Left kidney (tissue), 2 donors: ENCODE data around the gene PPP6R2. TPM values are rescaled to one million over a fixed set of nuclear protein-coding genes. Genes with fewer than 3 reads are reported as not detected.

Source experiments
- DNase-seq: peaks from one replicate; pipeline ENCODE4 v3.0.0-alpha.2; 2013
- polyA plus RNA-seq: library from polyadenylated mRNA; unstranded; fragments of 120-200 nt; gene quantifications from one replicate; pipeline ENCODE4 v1.2.1, GENCODE V29; 2013; ENCODE audit not compliant: insufficient read length

PPP6R2 gene
- polyA plus RNA-seq, 1 donor: 43.0 TPM

DNA sequence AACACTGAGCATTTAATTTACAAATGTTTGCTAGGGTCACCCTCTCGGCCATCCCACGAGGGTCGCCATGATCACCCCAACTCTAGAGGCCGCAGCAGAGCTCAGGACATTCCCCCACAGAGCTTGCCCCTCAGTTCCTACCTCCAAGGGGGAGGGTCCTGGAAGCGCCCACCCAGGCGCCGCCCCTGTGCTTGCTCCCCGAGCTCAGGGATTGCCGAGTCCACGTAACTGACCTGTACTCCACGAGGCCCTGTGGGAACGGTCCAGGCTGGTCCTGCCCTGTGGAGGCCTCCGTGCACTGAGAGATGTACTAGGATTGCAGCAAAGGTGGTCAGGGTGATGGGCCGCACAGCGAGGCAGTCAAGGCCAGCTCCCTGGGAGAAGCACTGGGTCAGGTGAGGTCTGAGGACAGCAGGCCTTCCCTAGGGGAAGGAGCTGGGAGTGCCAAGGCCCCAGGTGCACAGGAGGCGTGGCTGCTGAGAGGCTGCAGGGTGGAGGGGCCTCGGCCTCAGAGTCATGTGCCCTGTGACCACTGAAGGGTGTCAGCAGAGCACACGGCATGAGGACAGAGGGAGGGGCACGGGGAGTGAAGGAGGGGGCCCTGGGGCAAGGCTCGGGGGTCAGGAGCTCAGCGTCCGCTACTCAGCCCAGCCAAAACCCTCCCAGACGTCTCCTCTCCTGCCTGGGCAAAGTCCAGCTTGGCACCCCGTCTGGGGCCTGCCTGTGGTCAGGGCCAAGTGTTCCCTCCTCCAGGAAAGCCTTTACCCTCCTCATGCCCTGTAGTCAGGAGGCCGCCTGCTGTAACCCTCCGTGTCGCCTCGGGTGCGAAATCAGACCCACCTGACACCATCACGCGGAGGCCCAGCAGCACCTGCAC is 141.1 kb downstream of the PPP6R2 start:
- no peak for DNase-seq

DNA sequence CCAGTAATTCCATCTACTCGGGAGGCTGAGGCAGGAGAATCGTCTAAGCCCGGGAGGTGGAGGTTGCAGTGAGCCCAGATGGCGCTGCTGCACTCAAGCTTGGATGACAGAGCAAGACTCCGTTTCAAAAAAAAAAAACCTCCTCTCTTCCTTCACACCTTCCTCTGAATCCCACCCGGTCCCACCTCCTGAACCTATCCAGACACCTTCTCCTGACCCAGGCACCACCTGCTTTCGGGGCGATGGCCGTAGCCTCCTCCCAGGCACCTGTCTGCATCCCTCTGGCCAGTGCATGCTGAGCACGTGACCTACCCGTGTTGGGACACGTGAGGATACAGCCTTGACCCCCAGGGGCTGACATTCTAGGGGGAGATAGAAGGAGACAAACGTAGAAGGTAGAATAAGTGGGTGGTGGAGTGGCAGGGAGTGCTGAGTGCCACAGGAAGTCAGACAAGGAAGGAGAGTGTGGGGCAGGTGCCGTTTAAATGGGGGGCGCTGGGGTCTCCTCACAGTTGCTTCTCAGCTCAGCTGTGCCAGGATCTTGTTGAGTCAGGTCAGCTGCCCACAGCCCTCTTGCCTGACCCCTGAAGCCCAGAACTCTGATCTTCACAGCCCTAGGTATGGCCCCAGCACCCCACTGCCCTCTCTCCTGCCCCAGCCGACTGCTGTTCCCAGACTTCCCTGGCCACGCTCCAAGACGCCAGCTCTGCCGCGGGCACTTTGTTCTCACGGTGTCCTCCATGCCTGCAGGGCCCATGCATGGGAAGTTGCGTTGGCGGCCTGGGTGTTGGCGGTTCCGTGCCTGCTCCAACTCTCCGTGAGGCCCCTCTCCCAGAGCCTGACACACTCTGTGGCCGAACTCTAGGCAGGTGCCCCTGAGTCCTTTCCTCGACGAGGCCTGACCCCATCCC is 142.3 kb downstream of the PPP6R2 start:
- DNase-seq: no peak

DNA sequence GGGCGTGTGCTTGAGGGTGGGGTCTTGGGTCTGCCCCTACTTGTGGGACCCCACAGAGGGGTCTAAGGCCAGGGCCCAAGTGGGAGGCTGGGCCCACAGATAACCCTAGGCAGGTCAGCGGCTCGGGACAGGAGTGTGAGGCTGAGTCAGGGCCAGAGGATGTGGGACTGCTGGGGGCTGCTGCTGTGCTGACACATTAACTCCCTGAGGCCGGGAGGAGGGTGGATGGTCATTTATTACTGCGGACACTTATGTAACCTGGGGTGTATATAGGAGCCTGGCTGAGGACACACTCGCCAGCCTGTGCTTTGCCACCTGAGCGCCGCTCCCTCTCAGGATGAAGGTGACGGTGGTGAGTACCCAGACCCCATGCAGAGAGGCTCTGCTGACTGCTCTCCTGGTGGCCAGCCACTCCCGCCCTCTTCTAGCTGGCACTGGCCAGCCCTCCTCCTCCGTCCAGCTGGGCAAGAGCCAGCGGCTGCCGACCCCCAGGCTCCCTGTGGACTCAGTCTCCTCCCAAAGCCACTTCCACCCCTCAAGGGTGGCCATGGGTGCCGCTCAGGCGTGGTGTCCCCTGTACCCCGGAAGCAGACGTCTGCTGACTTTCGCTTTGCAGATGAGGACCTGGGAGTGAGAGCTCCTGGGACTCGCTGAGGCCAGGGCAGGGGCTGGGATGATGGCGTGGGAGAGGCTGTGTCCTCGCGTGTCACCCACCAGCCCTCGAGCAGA is 143.6 kb downstream of the PPP6R2 start, which contains the start of gene MIOX:
MIOX (plus strand) TSS at position 299 of the 729 bp plus-strand sequence; CDS start at position 338, 39 bp downstream.
- DNase-seq: no peak

DNA sequence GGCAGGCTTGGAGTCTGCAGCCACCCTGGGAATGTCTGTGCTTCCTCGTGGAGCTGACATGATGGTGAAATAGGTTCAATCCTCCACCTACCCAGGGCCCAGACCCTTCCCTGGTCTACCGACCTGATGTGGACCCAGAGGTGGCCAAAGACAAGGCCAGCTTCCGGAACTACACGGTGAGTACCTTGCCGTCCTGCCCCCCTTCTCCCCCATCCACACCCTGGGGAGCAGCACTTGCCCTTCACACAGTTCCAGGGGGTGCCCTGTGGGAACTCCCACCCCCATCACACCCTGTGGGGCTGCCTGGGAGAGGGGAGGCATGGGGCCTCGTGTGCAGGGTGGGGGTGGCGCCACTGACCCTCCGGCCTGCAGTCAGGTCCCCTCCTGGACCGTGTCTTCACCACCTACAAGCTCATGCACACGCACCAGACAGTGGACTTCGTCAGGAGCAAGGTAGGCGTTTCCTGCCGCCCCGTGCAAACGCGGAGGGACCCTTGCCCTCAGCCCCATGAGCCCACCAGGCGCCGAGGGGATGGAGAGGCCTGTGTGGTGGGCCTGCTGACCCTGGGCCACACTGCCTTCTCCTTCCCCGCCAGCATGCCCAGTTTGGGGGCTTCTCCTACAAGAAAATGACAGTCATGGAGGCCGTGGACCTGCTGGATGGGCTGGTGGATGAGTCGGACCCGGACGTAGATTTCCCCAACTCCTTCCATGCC is 144.3 kb downstream of the PPP6R2 start:
- no peak for DNase-seq

DNA sequence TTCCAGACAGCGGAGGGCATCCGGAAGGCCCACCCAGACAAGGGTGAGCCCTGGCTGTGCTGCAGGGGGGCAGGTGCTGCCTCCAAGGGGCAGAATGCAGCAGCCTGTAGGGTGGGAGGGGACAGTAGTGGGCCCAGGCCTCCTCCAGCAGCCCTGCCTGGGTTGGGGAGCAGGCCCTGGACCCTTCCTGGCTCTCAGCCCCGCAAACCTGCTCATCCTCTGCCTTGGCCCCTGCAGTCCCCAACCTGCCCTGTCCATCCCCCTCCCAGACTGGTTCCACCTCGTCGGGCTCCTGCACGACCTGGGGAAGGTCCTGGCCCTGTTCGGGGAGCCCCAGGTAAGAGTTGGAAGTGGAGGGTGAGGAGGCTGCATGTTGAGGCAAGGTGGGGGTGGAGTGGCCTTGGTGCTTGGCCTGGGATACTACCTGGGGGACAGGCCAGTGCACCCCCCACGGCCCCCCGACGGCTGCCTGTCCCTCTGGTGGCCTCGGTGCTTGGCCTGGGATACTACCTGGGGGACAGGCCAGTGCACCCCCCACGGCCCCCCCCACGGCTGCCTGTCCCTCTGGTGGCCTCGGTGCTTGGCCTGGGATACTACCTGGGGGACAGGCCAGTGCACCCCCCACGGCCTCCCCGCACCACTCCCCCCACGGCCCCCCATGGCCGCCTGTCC is 145.0 kb downstream of the PPP6R2 start:
- no peak for DNase-seq

DNA sequence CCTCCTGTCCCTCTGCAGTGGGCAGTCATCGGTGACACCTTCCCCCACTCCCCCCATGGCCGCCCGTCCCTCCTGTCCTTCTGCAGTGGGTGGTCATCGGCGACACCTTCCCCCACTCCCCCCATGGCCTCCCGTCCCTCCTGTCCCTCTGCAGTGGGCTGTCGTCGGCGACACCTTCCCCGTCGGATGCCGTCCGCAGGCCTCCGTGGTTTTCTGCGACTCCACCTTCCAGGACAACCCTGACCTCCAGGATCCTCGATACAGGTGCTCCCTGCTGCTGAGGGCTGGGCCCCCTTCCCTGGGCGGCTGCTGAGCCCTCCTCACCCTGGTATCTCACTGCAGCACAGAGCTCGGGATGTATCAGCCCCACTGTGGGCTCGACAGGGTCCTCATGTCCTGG is 145.8 kb downstream of the PPP6R2 start:
- no peak for DNase-seq

DNA sequence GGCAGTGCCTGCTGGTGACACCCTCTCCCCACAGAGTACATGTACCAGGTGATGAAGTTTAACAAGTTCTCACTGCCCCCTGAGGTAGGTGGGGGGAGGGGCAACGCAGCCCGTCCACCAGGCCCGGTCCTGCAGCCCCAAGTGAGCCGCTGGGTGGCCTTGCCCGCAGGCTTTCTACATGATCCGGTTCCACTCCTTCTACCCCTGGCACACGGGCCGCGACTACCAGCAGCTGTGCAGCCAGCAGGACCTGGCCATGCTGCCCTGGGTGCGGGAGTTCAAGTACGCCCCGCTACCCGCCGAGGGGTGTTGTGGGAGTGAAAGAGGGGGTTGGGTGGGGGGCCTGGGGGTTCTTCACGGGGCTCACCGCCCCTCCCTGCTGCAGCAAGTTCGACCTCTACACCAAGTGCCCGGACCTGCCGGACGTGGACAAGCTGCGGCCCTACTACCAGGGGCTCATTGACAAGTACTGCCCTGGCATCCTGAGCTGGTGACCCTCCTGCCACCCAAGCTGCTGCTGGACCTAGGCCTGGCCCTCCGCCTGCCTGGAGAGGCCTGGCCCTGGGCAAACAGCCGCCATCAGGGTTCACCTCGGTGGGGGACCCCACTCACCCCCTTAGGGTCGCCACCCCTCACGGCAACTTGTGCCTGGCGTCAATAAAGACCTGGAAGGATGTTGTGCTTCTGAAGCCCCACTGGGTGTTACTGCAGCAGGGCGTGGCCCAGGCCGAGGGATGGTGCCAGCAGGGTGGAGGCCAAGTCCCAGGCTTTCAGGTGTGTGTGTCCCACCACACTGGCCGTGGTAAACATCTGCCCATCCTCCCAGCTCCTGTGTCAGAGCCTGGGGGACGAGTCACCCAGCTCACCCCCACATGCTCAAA is 146.5 kb downstream of the PPP6R2 start:
- no peak for DNase-seq

DNA sequence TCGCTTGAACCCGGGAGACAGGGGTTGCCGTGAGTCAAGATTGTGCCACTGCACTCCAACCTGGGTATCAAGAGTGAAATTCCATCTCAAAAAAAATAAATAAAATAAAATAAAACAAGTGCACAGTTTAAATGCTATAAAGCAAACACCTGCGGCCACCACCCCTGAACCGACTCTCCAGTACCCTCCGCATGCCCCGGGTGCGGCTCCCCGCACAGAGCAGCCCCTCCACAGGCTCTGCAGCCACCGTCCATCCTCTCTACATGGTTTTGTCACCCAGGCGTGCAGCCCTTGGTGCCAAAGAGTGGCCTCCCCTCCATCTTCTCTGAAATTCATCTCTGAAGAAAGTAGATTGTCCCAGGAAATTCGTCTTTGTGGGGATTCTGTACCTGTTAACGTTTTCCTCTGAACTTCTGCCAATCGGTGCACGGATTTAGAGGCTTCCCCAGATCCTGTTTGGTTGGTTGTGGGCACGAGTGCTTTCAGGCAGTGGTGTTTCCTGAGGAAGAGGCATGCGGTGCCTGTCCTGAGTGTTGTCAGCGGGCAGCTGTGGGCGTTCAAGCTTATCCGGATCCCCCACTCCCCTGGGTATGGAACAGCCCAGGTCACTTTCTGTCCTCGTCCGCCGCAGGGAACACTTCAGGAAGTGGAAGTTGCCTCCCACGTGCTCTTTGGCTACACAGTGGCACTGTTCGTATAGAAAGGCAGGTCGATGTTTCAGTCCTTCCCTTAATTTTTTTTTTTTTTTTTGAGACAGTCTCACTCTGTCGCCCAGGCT is 147.6 kb downstream of the PPP6R2 start:
- DNase-seq: no peak

Other genes with a start within 250 kb of the PPP6R2 start
- 1.3 TPM for gene PANX2, start 172.6 kb upstream of the PPP6R2 start, polyA plus RNA-seq
- 20.7 TPM for gene TRABD, start 157.4 kb upstream of the PPP6R2 start, polyA plus RNA-seq
- 20.6 TPM for gene SELENOO, start 142.3 kb upstream of the PPP6R2 start, polyA plus RNA-seq
- 39.5 TPM for gene TUBGCP6, start 98.3 kb upstream of the PPP6R2 start, polyA plus RNA-seq
- gene HDAC10, start 92.1 kb upstream of the PPP6R2 start, polyA plus RNA-seq: 21.7 TPM
- gene MAPK12, start 81.6 kb upstream of the PPP6R2 start, polyA plus RNA-seq: 10.5 TPM
- 7.1 TPM for gene MAPK11, start 72.9 kb upstream of the PPP6R2 start, polyA plus RNA-seq
- gene PLXNB2, start 35.7 kb upstream of the PPP6R2 start, polyA plus RNA-seq: 191 TPM
- 13.9 TPM for gene DENND6B, start 16.3 kb upstream of the PPP6R2 start, polyA plus RNA-seq
- gene SBF1, start 131.7 kb downstream of the PPP6R2 start, polyA plus RNA-seq: 30.6 TPM
- gene ADM2, start 138.2 kb downstream of the PPP6R2 start, polyA plus RNA-seq: 4.8 TPM
- 6.1 TPM for gene MIOX, start 143.5 kb downstream of the PPP6R2 start, polyA plus RNA-seq
- 36.1 TPM for gene LMF2, start 164.4 kb downstream of the PPP6R2 start, polyA plus RNA-seq
- 44.1 TPM for gene NCAPH2, start 164.9 kb downstream of the PPP6R2 start, polyA plus RNA-seq
- gene SCO2, start 182.3 kb downstream of the PPP6R2 start, polyA plus RNA-seq: 1.5 TPM
- 1.0 TPM for gene TYMP, start 186.7 kb downstream of the PPP6R2 start, polyA plus RNA-seq
- 0.10 TPM for gene KLHDC7B, start 202.6 kb downstream of the PPP6R2 start, polyA plus RNA-seq
- not detected for gene SYCE3, start 219.6 kb downstream of the PPP6R2 start, polyA plus RNA-seq
- gene CPT1B, start 235.1 kb downstream of the PPP6R2 start, polyA plus RNA-seq: 15.9 TPM
- 112 TPM for gene CHKB, start 239.5 kb downstream of the PPP6R2 start, polyA plus RNA-seq